ENCODE results near the gene C2orf80. TPM values are rescaled to one million over a fixed set of nuclear protein-coding genes. Genes with fewer than 3 reads are reported as not detected.

C2orf80 gene
- not detected in 2 replicates for total RNA-seq

DNA sequence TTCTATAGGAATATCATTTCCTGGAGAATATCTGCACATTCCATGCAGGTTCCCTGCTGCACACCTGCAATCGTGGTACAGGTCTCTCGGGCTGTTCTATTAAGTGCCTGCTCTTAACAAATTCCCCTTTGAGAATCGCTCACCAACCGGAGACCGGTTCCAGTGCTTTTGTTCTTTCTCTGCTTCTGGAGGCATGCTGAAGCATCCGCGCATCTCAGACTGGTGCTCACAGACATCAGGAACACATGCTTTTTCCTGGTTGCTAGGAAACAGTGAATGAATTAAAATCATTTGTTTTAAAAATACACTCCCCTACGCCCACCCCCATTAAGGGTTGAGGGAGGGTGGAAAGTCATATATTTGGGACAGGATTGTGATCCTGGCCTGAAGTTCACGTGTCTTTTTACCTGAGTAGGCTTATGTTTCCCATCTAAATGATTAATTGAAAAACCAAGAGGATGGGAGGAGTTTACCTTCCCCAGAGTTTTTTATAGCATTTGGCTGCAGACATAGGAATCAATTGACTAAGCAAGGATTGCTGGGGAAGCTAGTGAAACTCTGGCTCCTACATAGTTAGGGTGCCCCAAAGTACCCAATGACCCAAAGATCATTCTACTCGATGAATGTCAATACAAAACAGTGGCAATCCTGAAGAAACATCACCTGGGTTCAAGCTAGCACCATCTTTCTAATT, at the start of gene C2orf80:
Gene C2orf80, minus strand, starts transcription at position 221 of the 694 bp plus-strand sequence. CDS start 3,044 bp downstream, outside the sequence.

DNA sequence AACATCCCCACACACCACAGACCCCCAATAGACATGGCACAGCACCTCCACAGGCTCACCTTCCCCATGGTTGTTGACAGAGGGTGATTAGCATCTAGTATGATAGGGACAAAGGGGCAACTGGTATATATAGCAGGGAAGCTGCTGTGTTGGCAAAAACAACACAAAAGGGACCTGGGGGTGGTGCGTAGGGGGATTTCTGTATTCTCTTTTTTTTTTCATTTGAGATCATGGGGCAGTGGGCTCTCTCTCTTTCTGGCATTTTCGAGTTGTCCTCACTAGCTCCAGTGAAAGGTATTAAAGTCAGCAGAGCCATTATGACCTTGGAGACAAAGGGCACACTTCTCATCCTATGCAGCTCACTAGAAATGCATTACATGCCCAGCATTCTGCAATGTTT, 26.3 kb downstream of the C2orf80 start, which contains the start of gene CRYGA:
Gene CRYGA, minus strand, starts transcription at position 101 of the 400 bp plus-strand sequence. Its CDS starts 33 bp downstream, at position 68.

DNA sequence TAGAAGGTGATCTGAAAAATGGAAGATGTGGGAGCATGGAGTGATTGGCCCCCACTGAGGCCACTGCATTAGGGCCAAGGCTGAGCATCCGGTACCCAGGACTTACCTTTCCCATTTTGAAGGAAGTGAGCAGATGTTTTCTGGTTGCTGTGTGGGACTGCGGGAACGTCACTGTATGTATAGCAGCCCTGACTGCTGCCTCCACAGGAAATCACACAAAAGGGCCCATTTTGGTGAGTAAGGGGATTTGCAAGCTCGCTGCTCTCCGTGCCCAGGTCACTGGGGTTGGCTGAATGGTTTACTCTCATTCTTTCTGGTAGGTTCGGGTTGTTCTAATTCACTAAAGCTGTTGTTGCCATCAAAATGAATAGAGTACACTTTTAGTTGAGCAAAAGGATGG, 43.8 kb downstream of the C2orf80 start, which contains the start of gene CRYGB:
Gene CRYGB, minus strand, starts transcription at position 153 of the 400 bp plus-strand sequence. Its CDS starts 38 bp downstream, at position 115.

DNA sequence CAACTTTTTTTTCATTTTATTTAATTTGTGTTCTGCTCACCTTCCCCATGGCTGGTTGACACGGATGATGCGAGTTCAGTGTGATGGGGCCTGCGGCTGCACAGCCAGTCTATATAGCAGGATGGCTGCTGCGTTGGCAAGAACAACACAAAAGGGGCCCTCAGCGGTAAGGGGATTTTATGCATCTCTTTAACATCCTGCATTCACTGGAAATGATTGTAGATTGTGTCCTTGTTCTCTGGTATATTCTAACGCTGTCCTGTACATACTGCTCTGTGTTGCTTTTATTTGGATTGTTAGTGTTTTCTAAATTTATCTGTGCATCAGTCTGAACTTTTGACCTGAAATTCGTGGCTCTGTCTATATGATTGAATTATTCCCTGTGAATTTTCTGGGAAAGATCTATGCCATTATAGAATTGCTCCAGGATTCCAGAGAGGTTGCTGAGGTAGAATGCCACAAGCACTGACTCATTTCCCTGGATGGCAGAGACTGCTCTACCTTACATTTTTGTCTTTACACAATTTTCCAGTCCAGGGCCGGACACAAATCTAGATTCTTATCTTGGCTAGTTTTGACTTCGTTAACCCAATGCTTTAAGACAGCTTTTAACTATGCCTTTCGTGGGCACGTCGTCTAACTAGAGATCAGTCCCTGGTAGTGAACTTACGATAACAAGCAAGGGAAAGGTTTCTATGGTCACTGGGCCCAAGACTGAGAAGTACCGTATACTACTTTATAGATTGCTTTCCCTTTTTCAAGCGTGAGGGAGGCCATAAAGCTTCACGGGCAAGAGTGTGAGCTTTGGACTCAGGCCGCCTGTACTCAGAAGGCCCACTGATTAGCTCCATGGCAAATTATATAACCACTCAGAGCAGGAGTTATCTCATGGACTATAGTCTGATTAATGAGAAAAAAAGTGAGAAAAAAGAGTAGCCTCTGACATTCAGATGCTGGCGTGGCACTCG, 59.8 kb downstream of the C2orf80 start, which contains the start of gene CRYGC:
Gene CRYGC, minus strand, starts transcription at position 85 of the 968 bp plus-strand sequence. Its CDS starts 36 bp downstream, at position 49.

DNA sequence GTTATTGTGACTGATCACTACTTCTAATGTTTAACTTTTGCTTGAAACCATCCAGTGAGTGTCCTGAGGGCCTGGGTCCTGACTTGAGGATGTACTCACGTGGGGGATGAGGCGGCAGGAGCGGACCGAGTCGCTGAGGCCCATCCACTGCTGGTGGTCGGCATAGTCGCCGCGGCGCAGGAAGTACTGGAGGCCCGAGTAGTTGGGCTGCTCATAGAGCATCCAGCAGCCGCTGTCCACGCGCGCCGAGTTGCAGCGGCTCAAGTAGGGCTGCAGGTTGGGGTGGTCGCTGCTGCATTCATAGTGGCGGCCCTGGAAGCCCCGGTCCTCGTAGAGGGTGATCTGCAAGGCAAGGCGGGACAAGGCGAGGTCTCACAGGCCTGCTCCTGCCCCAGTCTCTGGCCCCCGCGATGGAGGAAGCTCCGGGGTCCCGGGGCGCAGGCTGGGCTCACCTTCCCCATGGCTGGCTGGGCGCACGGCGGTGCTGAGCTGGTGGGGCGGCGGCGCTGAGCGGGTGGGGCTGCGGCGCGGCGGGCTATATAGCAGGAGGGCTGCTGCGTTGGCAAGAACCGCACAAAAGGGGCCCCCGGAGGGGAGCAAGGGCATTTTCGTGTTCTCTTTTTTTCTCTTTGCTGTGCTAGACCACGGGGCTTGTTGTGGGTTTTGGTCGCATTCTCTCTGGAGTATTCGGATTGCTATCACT, 65.7 kb downstream of the C2orf80 start, which contains the start of gene CRYGD:
Gene CRYGD, minus strand, starts transcription at position 512 of the 703 bp plus-strand sequence. Its CDS starts 51 bp downstream, at position 461.

Other genes with a start within 250 kb of the C2orf80 start
- gene PLEKHM3, start 164.5 kb downstream of the C2orf80 start, total RNA-seq = 4.9 and 8.7 TPM in 2 replicates
- not detected in 2 replicates for gene CRYGD, start 65.5 kb downstream of the C2orf80 start, total RNA-seq
- gene CRYGC, start 60.2 kb downstream of the C2orf80 start, total RNA-seq = not detected in 2 replicates
- gene CRYGB, start 43.9 kb downstream of the C2orf80 start, total RNA-seq = not detected in 2 replicates
- not detected in 2 replicates for gene CRYGA, start 26.4 kb downstream of the C2orf80 start, total RNA-seq
- 160 and 175 TPM in 2 replicates for gene IDH1, start 65.0 kb upstream of the C2orf80 start, total RNA-seq
- 16.8 and 28.1 TPM in 2 replicates for gene PIKFYVE, start 76.2 kb upstream of the C2orf80 start, total RNA-seq
- not detected in 2 replicates for gene PTH2R, start 216.8 kb upstream of the C2orf80 start, total RNA-seq

Measured in pericardium fibroblast (primary cell).